ENCODE measurements around the gene KANTR. TPM values are rescaled to one million over a fixed set of nuclear protein-coding genes. Genes with fewer than 3 reads are reported as not detected.
A peak's percentile ranks its signal among the peaks of the same experiment; 100 is the strongest.

KANTR gene
- total RNA-seq, 2 donors from 2014 or later: 18.6 to 44.9 TPM

- H3K36me3 Mint-ChIP-seq (ENCODE audit: low read depth): peaks cover 55% of the 10 kb centered on the region
- no peaks in the 10 kb centered on the region for H3K27me3 Mint-ChIP-seq
- peaks cover 41% of the 10 kb centered on the region for H3K4me1 Mint-ChIP-seq
- peak; percentile 70 for ATAC-seq (replicated peaks)
- peak overlapping the region; percentile 87 for H3K27ac Mint-ChIP-seq
- H3K4me3 Mint-ChIP-seq: peak overlapping the region; percentile 85
- H3K9me3 Mint-ChIP-seq: no peaks in the 10 kb centered on the region
Observed at GRCh38 chrX:53088136-53088974, 5.6 kb upstream of the KANTR start.

- Mint-ChIP-seq H3K27ac (peak overlapping the region; percentile 87), H3K4me3 (peak overlapping the region; percentile 85), H3K4me1 (peaks cover 32% of the 10 kb centered on the region), H3K9me3 (no peaks in the 10 kb centered on the region), H3K36me3 (ENCODE audit: low read depth) (peaks cover 45% of the 10 kb centered on the region), H3K27me3 (no peaks in the 10 kb centered on the region)
- no peak for ATAC-seq (replicated peaks)
Observed at GRCh38 chrX:53089224-53089842, 4.6 kb upstream of the KANTR start.

DNA sequence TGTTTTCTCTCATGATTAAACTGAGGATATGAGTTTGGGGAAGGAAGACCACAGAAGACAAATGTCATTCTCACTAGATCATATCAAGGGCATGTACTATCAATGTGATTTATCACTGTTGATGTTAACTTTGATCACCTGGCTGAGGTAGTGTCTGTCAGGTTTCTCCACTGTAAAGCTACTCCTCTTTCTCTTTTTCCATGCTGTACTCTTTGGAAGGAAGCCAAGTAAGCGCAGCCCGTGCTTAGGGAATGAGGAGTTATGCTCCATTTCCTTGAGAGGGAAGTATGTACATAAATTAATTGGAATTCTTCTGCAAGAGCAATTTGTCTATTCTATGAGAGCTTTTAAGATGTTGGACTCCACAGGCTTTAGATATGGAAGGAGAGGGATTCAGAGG, 4.0 kb upstream of the KANTR start:
- H3K4me3 Mint-ChIP-seq: no peak overlapping the region
- H3K27ac Mint-ChIP-seq: no peak overlapping the region
- no peaks in the 10 kb centered on the region for H3K27me3 Mint-ChIP-seq
- H3K4me1 Mint-ChIP-seq: peaks cover 29% of the 10 kb centered on the region
- peaks cover 40% of the 10 kb centered on the region for H3K36me3 Mint-ChIP-seq (ENCODE audit: low read depth)
- no peaks in the 10 kb centered on the region for H3K9me3 Mint-ChIP-seq
- no peak for ATAC-seq (replicated peaks)

DNA sequence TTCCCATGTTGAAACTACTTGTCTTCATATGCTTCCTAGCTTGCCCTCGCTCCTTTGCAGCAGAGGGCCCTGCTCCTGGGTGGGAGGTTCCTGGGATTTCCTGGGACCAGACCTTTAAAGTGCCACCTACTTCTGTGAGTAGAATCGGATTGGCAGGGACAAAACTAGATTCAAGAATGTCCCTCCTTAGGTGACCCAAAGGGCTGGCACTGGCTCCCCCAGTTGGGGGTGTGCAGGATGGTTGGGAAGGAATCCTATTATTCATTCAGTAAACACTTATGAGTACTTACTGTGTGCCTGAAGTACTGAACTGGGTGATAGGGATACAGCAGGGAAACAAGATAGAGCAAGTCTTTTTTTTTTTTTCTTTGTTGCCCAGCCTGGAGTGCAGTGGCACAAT, 2.6 kb upstream of the KANTR start:
- Mint-ChIP-seq H3K9me3 (no peaks in the 10 kb centered on the region), H3K27ac (no peak overlapping the region), H3K36me3 (ENCODE audit: low read depth) (peaks cover 25% of the 10 kb centered on the region), H3K4me3 (no peak overlapping the region), H3K4me1 (peaks cover 20% of the 10 kb centered on the region), H3K27me3 (no peaks in the 10 kb centered on the region)
- no peak for ATAC-seq (replicated peaks)

DNA sequence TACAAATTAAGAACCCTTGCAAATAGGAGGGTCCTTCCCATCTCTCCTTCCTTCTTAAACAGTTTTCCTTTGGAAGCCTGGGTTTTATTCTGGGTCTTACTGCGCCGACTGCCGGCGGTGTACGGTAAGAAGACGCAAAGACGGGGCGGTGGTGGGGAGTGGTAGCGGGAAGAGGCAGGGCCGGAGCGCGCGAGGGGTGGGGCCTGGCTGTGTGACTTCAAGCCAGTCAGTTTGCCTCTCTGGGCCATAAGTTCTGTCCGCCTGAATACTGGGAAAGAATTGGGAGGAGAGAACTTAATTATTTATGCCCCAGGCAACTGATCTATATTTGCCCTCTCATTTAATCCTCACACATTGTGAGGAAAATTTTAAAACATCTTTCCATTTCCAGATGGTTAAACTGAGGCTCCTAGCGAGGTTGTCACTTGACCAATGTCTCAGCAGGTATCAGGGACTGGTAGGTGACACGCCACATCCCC, 726 bp upstream of the KANTR start:
- H3K27ac Mint-ChIP-seq: peak overlapping the region; percentile 82
- ATAC-seq (replicated peaks): peak; percentile 74

DNA sequence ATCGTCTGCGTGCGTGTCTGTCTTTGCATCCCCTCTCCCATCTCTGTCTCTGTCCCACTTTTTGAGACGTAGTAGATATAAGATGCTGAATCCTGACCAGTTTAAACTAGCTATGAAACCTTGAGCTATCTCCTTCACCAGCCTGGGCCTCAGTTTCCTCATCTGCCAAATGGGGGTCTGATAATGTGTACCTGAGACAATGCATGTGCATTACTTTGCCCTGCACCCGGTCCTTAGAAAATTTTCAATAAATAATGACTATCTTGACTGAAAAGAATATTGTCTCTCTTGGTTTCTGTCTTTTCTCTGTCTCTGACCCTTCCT, 602 bp downstream of the KANTR start:
- Mint-ChIP-seq H3K27ac (peak overlapping the region; percentile 82), H3K27me3 (no peaks in the 10 kb centered on the region), H3K4me1 (peaks cover 5% of the 10 kb centered on the region), H3K4me3 (peak overlapping the region; percentile 91), H3K36me3 (ENCODE audit: low read depth) (peaks cover 5% of the 10 kb centered on the region), H3K9me3 (no peaks in the 10 kb centered on the region)
- no peak for ATAC-seq (replicated peaks)

More for the DNA sequence above, 726 bp upstream of the KANTR start:
- peaks cover 7% of the 10 kb centered on the region for H3K36me3 Mint-ChIP-seq (ENCODE audit: low read depth)
- peaks cover 13% of the 10 kb centered on the region for H3K4me1 Mint-ChIP-seq
- H3K27me3 Mint-ChIP-seq: no peaks in the 10 kb centered on the region
- H3K4me3 Mint-ChIP-seq: peak overlapping the region; percentile 91
- no peaks in the 10 kb centered on the region for H3K9me3 Mint-ChIP-seq

- Mint-ChIP-seq H3K36me3 (ENCODE audit: low read depth) (peaks cover 18% of the 10 kb centered on the region), H3K4me1 (peaks cover 5% of the 10 kb centered on the region), H3K27ac (peak overlapping the region; percentile 44), H3K9me3 (no peaks in the 10 kb centered on the region), H3K4me3 (peak overlapping the region; percentile 91), H3K27me3 (no peaks in the 10 kb centered on the region)
- no peak for ATAC-seq (replicated peaks)
Observed at GRCh38 chrX:53095796-53096195, 1.9 kb downstream of the KANTR start.

DNA sequence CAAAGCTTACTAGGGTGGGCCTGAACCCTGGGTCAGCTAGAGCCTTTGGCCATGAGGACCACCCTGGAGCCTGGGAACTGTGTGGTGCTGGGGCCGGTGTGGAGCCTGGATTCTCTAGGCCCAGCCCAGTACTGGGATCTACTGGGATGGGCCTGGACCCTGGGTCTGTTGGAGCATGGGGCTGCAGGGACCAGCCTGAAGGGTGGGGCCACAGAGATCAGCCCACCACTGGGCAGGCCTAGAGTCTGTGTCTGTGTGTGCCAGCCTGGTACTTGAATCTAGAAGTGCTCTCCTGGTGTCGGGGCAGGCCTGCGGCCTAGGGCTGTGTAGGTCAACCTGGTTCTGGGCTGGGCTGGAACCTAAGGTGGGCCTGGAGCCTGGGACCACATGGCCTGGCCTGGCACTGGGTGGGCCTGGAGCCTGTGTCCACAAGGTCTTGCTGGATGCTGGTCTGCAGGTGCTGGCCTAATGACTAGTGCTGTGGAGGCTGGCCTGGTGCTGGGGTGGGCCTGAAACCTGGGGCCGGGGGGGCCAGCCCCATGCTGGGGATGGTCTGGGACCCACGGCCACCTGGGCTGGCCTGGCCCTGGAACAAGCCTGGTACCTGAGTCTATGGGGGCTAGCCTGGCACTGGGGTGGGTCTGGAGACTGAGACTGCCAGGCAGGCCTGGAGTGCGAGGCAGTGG, 21.1 kb downstream of the KANTR start:
- H3K36me3 Mint-ChIP-seq (ENCODE audit: low read depth): peaks cover 12% of the 10 kb centered on the region
- H3K9me3 Mint-ChIP-seq: no peaks in the 10 kb centered on the region
- H3K4me1 Mint-ChIP-seq: no peaks in the 10 kb centered on the region
- no peak for ATAC-seq (replicated peaks)
- H3K27ac Mint-ChIP-seq: no peak overlapping the region
- no peak overlapping the region for H3K4me3 Mint-ChIP-seq
- H3K27me3 Mint-ChIP-seq: no peaks in the 10 kb centered on the region

DNA sequence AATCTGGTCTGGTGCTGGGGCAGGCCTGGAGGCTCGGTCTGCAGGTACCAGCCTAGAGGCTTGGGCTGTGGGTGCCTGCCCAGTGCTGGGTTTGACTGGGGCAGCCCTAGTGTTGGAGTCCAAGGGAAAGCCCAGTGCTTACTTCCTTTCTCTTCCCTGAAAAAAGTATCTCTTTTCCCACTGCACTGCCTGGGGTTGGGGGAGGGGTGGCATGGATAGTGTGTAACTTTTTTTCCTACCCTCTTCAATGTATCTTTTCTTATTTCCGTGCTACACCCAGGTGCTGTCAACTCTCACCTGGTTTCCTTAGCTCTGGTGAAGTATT, 21.6 kb downstream of the KANTR start:
- no peaks in the 10 kb centered on the region for H3K4me1 Mint-ChIP-seq
- no peak for ATAC-seq (replicated peaks)
- H3K4me3 Mint-ChIP-seq: no peak overlapping the region
- H3K27ac Mint-ChIP-seq: no peak overlapping the region
- H3K9me3 Mint-ChIP-seq: no peaks in the 10 kb centered on the region
- H3K27me3 Mint-ChIP-seq: no peaks in the 10 kb centered on the region
- peaks cover 9% of the 10 kb centered on the region for H3K36me3 Mint-ChIP-seq (ENCODE audit: low read depth)

GRCh38 chrX:53116101-53116500, 22.2 kb downstream of the KANTR start:
- Mint-ChIP-seq H3K4me1 (no peaks in the 10 kb centered on the region), H3K9me3 (no peaks in the 10 kb centered on the region), H3K27ac (no peak overlapping the region), H3K4me3 (no peak overlapping the region), H3K27me3 (no peaks in the 10 kb centered on the region), H3K36me3 (ENCODE audit: low read depth) (peaks cover 9% of the 10 kb centered on the region)
- ATAC-seq (replicated peaks): no peak

- ATAC-seq (replicated peaks): no peak
- H3K4me1 Mint-ChIP-seq: peaks cover 4% of the 10 kb centered on the region
- H3K27me3 Mint-ChIP-seq: no peaks in the 10 kb centered on the region
- no peak overlapping the region for H3K27ac Mint-ChIP-seq
- peaks cover 18% of the 10 kb centered on the region for H3K36me3 Mint-ChIP-seq (ENCODE audit: low read depth)
- no peaks in the 10 kb centered on the region for H3K9me3 Mint-ChIP-seq
- H3K4me3 Mint-ChIP-seq: no peak overlapping the region
Observed at GRCh38 chrX:53122013-53122412, 28.1 kb downstream of the KANTR start.

DNA sequence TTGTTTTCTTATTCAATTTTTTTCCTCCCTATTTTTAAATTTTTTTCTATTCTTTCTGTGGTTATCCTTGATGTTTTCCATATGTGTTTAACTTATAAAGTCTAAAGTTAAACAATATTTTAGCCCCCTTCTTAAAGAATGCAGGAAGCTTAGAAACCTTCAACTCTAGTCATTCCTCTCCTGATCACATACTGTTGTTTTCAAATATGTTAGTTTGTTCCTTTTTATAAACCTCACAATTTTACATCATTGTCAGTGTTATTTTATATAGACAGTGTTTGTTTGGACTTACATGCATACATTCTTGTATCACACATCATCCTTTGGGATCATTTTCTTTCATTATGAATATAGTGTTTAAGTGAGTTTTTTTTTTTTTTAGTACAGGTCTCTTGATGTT, 31.6 kb downstream of the KANTR start:
- Mint-ChIP-seq H3K27me3 (no peaks in the 10 kb centered on the region), H3K36me3 (ENCODE audit: low read depth) (peaks cover 19% of the 10 kb centered on the region), H3K9me3 (no peaks in the 10 kb centered on the region), H3K27ac (no peak overlapping the region), H3K4me1 (peaks cover 4% of the 10 kb centered on the region), H3K4me3 (no peak overlapping the region)
- ATAC-seq (replicated peaks): no peak

DNA sequence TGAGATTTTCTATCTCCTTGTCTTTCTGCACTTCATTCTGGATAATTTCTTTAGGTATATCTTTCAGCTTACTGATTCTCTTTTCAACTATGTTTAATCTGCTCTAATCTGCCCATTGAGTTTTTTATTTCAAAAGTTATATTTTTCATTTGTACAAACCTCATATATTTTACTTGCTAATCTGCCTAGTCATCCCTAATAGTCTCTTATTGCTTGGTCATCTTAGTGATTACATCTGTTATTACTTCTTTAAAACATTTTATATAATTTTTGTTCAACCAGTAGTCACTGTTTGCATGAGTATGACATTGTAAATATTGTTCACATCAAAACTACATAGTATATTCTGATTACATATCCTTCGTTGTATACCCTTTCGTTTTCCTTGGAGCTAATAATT, 32.4 kb downstream of the KANTR start:
- no peaks in the 10 kb centered on the region for H3K27me3 Mint-ChIP-seq
- ATAC-seq (replicated peaks): no peak
- no peak overlapping the region for H3K4me3 Mint-ChIP-seq
- no peak overlapping the region for H3K27ac Mint-ChIP-seq
- no peaks in the 10 kb centered on the region for H3K9me3 Mint-ChIP-seq
- H3K4me1 Mint-ChIP-seq: peaks cover 4% of the 10 kb centered on the region
- H3K36me3 Mint-ChIP-seq (ENCODE audit: low read depth): peaks cover 28% of the 10 kb centered on the region

GRCh38 chrX:53128097-53128749, 34.3 kb downstream of the KANTR start:
- Mint-ChIP-seq H3K27ac (no peak overlapping the region), H3K9me3 (no peaks in the 10 kb centered on the region), H3K4me1 (peaks cover 4% of the 10 kb centered on the region), H3K36me3 (ENCODE audit: low read depth) (peaks cover 46% of the 10 kb centered on the region), H3K4me3 (no peak overlapping the region), H3K27me3 (no peaks in the 10 kb centered on the region)
- no peak for ATAC-seq (replicated peaks)
